ENCODE data around the gene ARID1B. TPM values are rescaled to one million over a fixed set of nuclear protein-coding genes. Genes with fewer than 3 reads are reported as not detected.
"Not testable (repeated sequence)": the region's sequence is repeated elsewhere in the genome, so short reads cannot be mapped to it uniquely, and the experiment has no call there.

The ARID1B gene
- total and polyA plus RNA-seq, 2 donors = 36.2 to 213 TPM

DNA sequence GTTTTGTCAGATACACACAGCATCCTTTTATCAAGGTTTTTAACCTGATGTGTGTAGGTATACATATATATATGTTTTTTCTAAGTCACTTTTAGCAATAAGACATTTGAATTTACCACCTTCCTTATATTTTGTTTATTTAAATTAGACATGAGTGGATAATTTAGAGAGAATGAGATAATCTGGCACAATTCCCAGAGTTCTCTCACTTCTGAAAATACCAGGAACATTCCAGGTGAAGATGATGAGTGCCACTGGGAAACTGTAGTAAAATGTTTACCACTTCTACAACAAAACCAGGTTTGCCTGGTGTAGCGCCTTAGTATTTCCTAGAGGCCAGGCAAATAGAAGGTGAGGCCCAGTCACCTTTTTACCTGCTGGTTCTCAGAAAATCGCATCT is 356.7 kb downstream of the ARID1B start:
- no peaks in the 10 kb centered on the region for H3K4me1 ChIP-seq (ENCODE audit: insufficient read depth)
- 89% methylated on average over 2 of the region's 2 CpGs for WGBS
- no peak overlapping the region for H3K27ac ChIP-seq (ENCODE audit: low read depth)

GRCh38 chr6:157134402-157135047 is 357.3 kb downstream of the ARID1B start:
- H3K36me3 ChIP-seq (ENCODE audit: insufficient read depth) = no peaks in the 10 kb centered on the region
- no peak overlapping the region for H3K4me3 ChIP-seq (ENCODE audit: low read depth, low read length)
- DNase-seq (ENCODE audit: extremely low spot score) = no peak
- no peaks in the 10 kb centered on the region for H3K4me1 ChIP-seq (ENCODE audit: insufficient read depth)
- WGBS = 48% methylated on average over 7 of the region's 7 CpGs
- no peak overlapping the region for H3K27ac ChIP-seq (ENCODE audit: low read depth)

More for the DNA sequence above, 356.7 kb downstream of the ARID1B start:
- no peak for DNase-seq (ENCODE audit: extremely low spot score)
- Histone ChIP-seq H3K36me3 (ENCODE audit: insufficient read depth) (no peaks in the 10 kb centered on the region), H3K4me3 (ENCODE audit: low read depth, low read length) (no peak overlapping the region)

- WGBS = 66% methylated on average over 1 of the region's 1 CpG
- no peak overlapping the region for H3K27ac ChIP-seq (ENCODE audit: low read depth)
- no peaks in the 10 kb centered on the region for H3K36me3 ChIP-seq (ENCODE audit: insufficient read depth)
- DNase-seq (ENCODE audit: extremely low spot score) = no peak
- H3K4me1 ChIP-seq (ENCODE audit: insufficient read depth) = no peaks in the 10 kb centered on the region
- no peak overlapping the region for H3K4me3 ChIP-seq (ENCODE audit: low read depth, low read length)
These were observed 358.5 kb downstream of the ARID1B start for GRCh38 chr6:157135691-157136090.

GRCh38 chr6:157137501-157137900 is 360.3 kb downstream of the ARID1B start:
- DNase-seq (ENCODE audit: extremely low spot score) = no peak
- no peaks in the 10 kb centered on the region for H3K36me3 ChIP-seq (ENCODE audit: insufficient read depth)
- no peaks in the 10 kb centered on the region for H3K4me1 ChIP-seq (ENCODE audit: insufficient read depth)
- no peak overlapping the region for H3K27ac ChIP-seq (ENCODE audit: low read depth)
- no peak overlapping the region for H3K4me3 ChIP-seq (ENCODE audit: low read depth, low read length)
- 87% methylated on average over 2 of the region's 2 CpGs for WGBS

DNA sequence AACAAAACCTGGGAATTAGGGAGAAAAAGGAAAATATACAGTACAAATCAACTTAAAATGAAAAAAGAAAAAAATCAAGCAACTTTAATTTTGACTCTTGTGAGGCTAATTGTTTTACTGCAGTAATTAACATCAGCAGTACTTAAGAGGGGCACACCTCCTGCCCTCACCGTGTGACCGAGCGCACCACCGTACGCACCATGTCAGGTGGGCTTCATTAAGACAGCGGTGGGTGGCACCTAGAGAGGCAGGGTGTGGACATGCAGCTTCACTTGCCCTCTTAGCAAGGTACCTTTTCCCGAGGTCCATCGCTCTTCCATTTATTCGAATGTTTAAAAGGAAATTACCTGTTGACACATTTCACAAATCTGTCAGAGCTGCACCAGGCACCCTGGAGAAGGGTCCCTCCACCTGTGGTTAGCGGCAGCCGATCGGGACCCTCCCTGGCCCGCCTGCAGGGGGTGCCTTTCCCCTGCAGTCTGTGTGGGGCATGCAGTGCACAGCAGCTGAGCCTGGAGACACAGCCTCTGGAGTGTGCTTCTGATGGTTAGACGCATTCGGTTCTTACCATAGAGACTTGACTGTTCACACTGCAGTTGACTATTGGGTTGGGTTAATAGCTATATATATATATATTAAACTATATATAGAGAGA is 362.0 kb downstream of the ARID1B start:
- WGBS = 91% methylated on average over 15 of the region's 15 CpGs
- no peak for DNase-seq (ENCODE audit: extremely low spot score)
- H3K4me3 ChIP-seq (ENCODE audit: low read depth, low read length) = no peak overlapping the region
- H3K4me1 ChIP-seq (ENCODE audit: insufficient read depth) = peaks cover 2% of the 10 kb centered on the region
- no peaks in the 10 kb centered on the region for H3K36me3 ChIP-seq (ENCODE audit: insufficient read depth)
- H3K27ac ChIP-seq (ENCODE audit: low read depth) = no peak overlapping the region

DNA sequence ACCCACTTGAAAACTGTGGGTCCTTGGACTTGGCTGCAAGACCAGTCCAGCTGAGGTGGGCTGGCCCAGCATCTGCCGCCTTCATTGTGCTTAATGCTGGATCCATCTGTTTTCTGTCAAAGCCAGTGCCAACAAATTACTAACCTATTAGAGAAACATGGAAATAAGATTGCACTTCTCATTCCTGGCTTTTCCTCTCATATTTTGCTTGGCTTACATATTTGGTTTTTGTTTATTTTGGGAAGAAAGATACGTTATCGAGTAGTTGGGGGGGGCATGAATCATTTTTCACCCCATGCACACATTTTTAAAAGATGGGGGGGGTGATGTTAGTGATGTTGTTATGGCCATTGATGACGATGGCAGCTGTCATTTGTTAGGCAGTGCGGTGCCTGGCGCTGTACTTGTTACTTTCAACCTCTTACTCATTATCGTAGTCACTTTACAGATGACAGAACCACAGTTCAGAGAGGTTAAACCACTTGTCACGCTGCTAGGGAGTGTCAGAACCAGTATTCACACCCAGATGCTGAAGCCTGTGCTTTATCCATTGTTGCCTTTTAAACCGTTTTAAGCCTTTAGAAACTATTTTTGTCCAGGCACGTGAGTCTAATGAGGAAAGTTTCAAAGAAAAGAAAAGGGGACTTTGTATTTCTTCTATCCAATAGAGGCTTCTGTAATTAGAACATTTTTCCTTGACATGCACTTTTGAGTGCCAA is 366.2 kb downstream of the ARID1B start:
- H3K36me3 ChIP-seq (ENCODE audit: insufficient read depth) = no peaks in the 10 kb centered on the region
- H3K4me1 ChIP-seq (ENCODE audit: insufficient read depth) = peaks cover 2% of the 10 kb centered on the region
- 40% methylated on average over 10 of the region's 10 CpGs for WGBS
- no peak overlapping the region for H3K27ac ChIP-seq (ENCODE audit: low read depth)
- H3K4me3 ChIP-seq (ENCODE audit: low read depth, low read length) = no peak overlapping the region
- no peak for DNase-seq (ENCODE audit: extremely low spot score)

DNA sequence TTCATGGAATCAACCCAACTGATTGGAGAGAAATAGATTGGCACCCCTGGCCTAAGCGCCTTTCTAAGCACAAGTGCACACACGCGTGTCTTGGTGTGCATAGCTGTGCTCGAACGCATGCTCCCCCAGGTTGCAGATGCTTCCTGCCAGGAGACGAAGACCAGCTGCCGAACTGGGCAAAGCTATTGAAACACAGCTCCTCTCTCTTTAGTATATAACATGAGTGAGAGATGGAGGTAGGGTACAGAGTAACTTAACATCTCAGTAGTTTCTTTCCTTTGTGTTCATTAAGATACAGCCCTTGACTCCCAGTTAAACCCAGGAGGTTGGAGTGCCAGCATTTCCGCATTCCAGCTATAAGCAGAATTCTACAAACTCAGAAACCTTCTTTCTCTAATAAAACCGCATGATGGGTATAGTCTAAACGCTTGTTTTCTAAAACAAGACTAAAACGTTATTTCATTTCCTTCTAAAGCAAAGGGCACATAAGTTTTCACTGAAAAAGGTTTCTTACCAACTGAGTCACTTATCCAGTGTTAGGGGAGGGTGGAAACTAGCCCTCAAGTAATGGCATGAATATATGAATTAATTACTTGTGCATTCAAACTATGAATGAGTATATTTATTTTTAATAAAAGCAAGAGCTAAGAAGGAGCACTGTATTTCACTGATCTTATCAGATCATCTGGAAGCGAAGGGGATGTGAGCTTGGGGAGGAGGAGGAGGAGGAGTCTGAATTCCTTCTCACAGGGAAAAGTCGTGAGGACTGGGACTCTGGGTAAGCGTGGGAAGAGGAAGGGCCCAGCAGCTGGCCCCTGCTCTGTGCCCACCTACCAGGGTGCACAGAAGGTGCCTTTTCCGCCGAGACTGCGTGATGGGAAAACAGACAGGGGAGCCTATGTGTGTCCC is 367.0 kb downstream of the ARID1B start:
- H3K36me3 ChIP-seq (ENCODE audit: insufficient read depth) = no peaks in the 10 kb centered on the region
- WGBS = 37% methylated on average over 17 of the region's 17 CpGs
- H3K27ac ChIP-seq (ENCODE audit: low read depth) = no peak overlapping the region
- no peak for DNase-seq (ENCODE audit: extremely low spot score)
- no peak overlapping the region for H3K4me3 ChIP-seq (ENCODE audit: low read depth, low read length)
- H3K4me1 ChIP-seq (ENCODE audit: insufficient read depth) = peaks cover 2% of the 10 kb centered on the region

- no peak overlapping the region for H3K4me3 ChIP-seq (ENCODE audit: low read depth, low read length)
These were observed 367.8 kb downstream of the ARID1B start for GRCh38 chr6:157144859-157145568.

DNA sequence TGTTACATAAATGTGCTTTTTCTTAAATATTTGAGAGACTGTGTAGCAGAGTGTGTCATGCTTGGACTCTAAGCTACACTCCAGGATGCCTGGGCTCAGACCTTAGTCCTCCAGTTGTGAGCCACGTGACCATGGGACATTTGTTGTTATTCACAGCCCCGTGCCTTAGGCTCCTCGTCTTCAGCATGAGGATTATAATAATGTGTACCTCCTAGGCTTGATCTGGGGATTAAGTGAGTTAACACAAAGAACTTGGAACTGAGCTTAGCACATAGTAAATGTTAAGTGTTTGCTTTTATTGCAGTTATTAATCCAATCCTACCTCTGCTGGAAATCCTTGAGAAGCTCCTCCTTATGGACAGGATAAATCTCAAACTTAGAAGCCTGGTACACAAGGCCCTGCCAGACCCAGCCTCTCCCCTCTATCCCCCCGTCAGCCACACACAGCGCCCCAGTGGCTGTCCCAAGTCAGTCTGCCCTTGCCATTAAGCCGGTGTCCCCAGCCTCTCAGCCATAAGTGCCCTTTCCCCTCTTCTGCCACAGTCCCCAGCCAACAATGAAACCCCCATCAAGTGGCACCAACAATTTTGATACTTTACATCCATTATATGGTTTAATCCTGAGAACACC is 368.6 kb downstream of the ARID1B start:
- H3K27ac ChIP-seq (ENCODE audit: low read depth) = no peak overlapping the region
- peaks cover 2% of the 10 kb centered on the region for H3K4me1 ChIP-seq (ENCODE audit: insufficient read depth)

More at GRCh38 chr6:157144859-157145568, 367.8 kb downstream of the ARID1B start:
- DNase-seq (ENCODE audit: extremely low spot score) = no peak
- 34% methylated on average over 19 of the region's 19 CpGs for WGBS
- no peaks in the 10 kb centered on the region for H3K36me3 ChIP-seq (ENCODE audit: insufficient read depth)
- peaks cover 2% of the 10 kb centered on the region for H3K4me1 ChIP-seq (ENCODE audit: insufficient read depth)
- peak overlapping the region; percentile 47 for H3K27ac ChIP-seq (ENCODE audit: low read depth)

DNA sequence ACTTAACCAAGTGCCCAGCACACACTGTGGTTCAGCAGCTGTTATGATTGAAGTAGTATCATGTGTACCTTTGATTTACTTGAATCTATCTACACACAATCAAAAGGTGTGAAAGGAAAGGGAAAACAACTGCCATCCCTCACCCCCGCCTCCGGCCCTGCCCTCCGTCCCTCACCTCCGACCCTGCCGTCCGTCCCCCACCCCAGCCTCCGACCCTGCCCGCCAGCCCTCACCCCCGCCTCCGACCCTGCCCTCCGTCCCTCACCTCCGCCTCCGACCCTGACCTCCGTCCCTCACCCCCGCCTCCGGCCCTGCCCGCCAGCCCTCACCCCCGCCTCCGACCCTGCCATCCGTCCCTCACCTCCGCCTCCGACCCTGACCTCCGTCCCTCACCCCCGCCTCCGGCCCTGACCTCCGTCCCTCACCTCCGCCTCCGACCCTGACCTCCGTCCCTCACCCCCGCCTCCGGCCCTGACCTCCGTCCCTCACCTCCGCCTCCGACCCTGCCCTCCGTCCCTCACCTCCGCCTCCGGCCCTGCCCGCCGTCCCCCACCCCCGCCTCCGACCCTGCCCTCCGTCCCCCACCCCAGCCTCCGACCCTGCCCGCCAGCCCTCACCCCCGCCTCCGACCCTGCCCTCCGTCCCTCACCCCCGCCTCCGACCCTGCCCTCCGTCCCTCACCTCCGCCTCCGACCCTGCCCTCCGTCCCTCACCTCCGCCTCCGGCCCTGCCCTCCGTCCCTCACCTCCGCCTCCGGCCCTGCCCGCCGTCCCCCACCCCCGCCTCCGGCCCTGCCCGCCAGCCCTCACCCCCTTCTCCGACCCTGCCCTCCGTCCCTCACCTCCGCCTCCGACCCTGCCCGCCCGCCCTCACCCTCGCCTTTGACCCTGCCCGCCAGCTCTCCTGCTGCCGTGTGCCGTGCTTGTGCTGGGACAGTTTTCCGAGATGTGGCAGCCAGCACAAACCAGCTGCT is 370.2 kb downstream of the ARID1B start:
- not testable (repeated sequence) for H3K4me1 ChIP-seq (ENCODE audit: insufficient read depth); H3K36me3 ChIP-seq (ENCODE audit: insufficient read depth); H3K27ac ChIP-seq (ENCODE audit: low read depth); DNase-seq (ENCODE audit: extremely low spot score); H3K4me3 ChIP-seq (ENCODE audit: low read depth, low read length)
- WGBS = 96% methylated on average over 70 of the region's 74 CpGs

More for the DNA sequence above, 368.6 kb downstream of the ARID1B start:
- Histone ChIP-seq H3K36me3 (ENCODE audit: insufficient read depth) (no peaks in the 10 kb centered on the region), H3K4me3 (ENCODE audit: low read depth, low read length) (no peak overlapping the region)
- no peak for DNase-seq (ENCODE audit: extremely low spot score)
- 54% methylated on average over 6 of the region's 6 CpGs for WGBS

- WGBS = 82% methylated on average over 25 of the region's 25 CpGs
- no peak for DNase-seq (ENCODE audit: extremely low spot score)
- Histone ChIP-seq H3K27ac (ENCODE audit: low read depth) (no peak overlapping the region), H3K4me1 (ENCODE audit: insufficient read depth) (no peaks in the 10 kb centered on the region), H3K4me3 (ENCODE audit: low read depth, low read length) (no peak overlapping the region), H3K36me3 (ENCODE audit: insufficient read depth) (no peaks in the 10 kb centered on the region)
These were observed 371.5 kb downstream of the ARID1B start for GRCh38 chr6:157148391-157149323.

All from urinary bladder (tissue), 4 donors.